ENCODE results near the gene GFI1B. TPM values are rescaled to one million over a fixed set of nuclear protein-coding genes. Genes with fewer than 3 reads are reported as not detected.

The GFI1B gene
- polyA plus RNA-seq, 2 of the 4 experiments (the other 2 are of a cell fraction), result 0.09 TPM; not detected in 1

DNA sequence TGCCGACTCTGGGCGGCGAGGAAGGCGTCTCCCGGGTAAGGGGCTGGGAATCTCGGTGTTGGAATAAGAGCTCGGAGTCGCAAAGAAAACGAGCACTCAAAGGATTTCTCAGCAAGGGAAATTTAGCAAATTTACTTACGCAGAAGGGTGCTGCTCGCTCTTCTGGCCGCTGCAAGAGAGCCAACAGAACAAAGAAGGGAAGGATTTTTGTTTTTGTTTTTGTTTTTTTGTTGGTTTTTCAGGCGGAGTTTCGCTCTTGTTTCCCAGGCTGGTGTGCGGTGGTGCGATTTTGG, 52.6 kb downstream of the GFI1B start:
- Histone ChIP-seq H3K4me2 (peak overlapping the region; percentile 99), H3K4me3 (peak overlapping the region; percentile 67), H3K9me3 (no peaks in the 10 kb centered on the region), H3K4me1 (peaks cover 17% of the 10 kb centered on the region), H3K27ac (peak overlapping the region; percentile 80 to 93)
- FAIRE-seq (no peak), DNase-seq (ENCODE audit: low read depth in 1 of 2, low spot score in 1 of 2) (no peak), ATAC-seq (no peak; a peak in 1 of 6 replicates)
- WGBS (ENCODE audit: missing lambda C conversion rate), result under 1% methylated on average over 16 of the region's 16 CpGs
- ChIA-PET POLR2A (interaction anchor here (1.0 to 2.1 kb wide), 12 partner anchors 9 to 448 kb away, joined by 3 to 27 read pairs (median 6); partner anchors contain the start of genes CACFD1 and SLC2A6), CTCF (interaction anchor here (1.1 to 4.7 kb wide), 8 partner anchors 9 to 116 kb away, joined by 3 to 47 read pairs (median 4); partner anchors contain the start of gene GFI1B)
- TF ChIP-seq HOXB5 (CRISPR knock-in tag; IDR thresholded peaks at IDR 0.05), result no peak
- peak; percentile 92 for TF ChIP-seq KDM5A (IDR thresholded peaks at IDR 0.05)
- TF ChIP-seq PHF8 (IDR thresholded peaks at IDR 0.05; ENCODE audit: borderline replicate concordance, low read depth), result peak; percentile 91

DNA sequence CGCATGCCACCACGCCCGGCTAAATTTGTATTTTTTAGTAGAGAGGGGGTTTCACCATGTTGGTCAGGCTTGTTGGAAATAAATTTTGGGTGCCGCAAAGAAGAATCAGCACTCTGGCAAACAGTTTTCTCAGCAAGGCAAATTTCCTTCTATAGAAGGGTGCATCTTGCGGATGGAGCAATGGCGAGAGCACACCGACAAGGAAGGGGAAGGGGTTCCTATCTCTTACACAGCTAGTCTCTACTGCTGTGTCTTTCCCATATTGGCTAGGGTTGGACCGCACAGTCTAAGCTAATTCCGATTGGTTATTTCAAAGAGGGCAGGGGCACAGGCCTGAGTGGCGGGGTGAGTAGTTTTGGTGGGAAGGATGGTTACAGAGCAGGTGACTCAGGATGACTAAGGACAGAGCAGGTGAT, 53.0 kb downstream of the GFI1B start:
- POLR2A ChIA-PET, result interaction anchor here (1.0 to 2.1 kb wide), 12 partner anchors 9 to 447 kb away, joined by 3 to 27 read pairs (median 6); partner anchors contain the start of genes CACFD1 and SLC2A6
- peak overlapping the region; percentile 99 for H3K4me2 ChIP-seq
- FAIRE-seq (no peak), ATAC-seq (no peak), DNase-seq (ENCODE audit: low read depth in 1 of 2, low spot score in 1 of 2) (peak in 1 of 2 experiments; percentile 14)
- CTCF ChIA-PET, result interaction anchor here (1.1 to 4.7 kb wide), 8 partner anchors 9 to 115 kb away, joined by 3 to 47 read pairs (median 4); partner anchors contain the start of gene GFI1B
- H3K4me1 ChIP-seq, result peaks cover 17% of the 10 kb centered on the region
- TF ChIP-seq FOSL2 (IDR thresholded peaks at IDR 0.05) (no peak), FOSL2 (CRISPR knock-in tag; IDR thresholded peaks at IDR 0.05) (peak; percentile 8; the same call in 1 of the 2 replicates), EHMT2 (IDR thresholded peaks at IDR 0.05; ENCODE audit: low read depth) (no peak)
- WGBS (ENCODE audit: missing lambda C conversion rate), result 51% methylated on average over 10 of the region's 10 CpGs
- H3K4me3 ChIP-seq, result peak overlapping the region; percentile 67
- H3K27ac ChIP-seq, result peak overlapping the region; percentile 80 to 93
- no peaks in the 10 kb centered on the region for H3K9me3 ChIP-seq

DNA sequence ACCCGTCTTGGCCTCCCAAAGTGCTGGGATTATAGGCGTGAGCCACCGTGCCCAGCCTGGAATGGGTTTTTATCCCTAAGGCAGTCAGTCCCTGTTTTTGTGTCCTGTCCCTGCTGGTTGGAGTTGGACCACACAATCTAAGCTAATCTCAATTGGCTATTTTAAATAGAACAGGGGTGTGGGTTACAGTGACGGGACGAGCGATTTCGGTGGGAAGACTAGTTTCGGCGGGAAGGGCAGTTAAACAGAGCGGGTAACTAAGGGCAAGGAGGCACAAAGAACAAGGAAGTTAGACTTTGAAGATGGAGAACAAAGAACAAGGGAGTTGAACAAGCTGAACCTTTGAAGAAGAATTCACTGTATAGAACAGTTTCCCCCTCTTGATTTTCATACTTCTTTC, 53.7 kb downstream of the GFI1B start:
- no peak for DNase-seq (ENCODE audit: low read depth in 1 of 2, low spot score in 1 of 2)
- peak overlapping the region; percentile 99 for H3K4me2 ChIP-seq
- no peak overlapping the region for H3K27ac ChIP-seq
- no peak for FAIRE-seq
- no peak for ATAC-seq
- peaks cover 17% of the 10 kb centered on the region for H3K4me1 ChIP-seq
- no peaks in the 10 kb centered on the region for H3K9me3 ChIP-seq
- H3K4me3 ChIP-seq, result peak overlapping the region; percentile 67; the same call in 2 of the 3 replicates
- WGBS (ENCODE audit: missing lambda C conversion rate), result 96% methylated on average over 10 of the region's 10 CpGs
- POLR2A ChIA-PET, result interaction anchor here (2.1 kb wide), 1 partner anchor 10 kb away, joined by 27 read pairs; no protein-coding TSS in a partner anchor
- CTCF ChIA-PET, result interaction anchor here (1.1 to 4.7 kb wide), 7 partner anchors 10 to 115 kb away, joined by 3 to 47 read pairs (median 4); no protein-coding TSS in a partner anchor
- TF ChIP-seq FOSB (CRISPR knock-in tag; IDR thresholded peaks at IDR 0.05), result no peak
- no peak for TF ChIP-seq HDAC2 (IDR thresholded peaks at IDR 0.05)
- no peak for TF ChIP-seq SMC3 (IDR thresholded peaks at IDR 0.05)
- no peak for TF ChIP-seq CEBPB (IDR thresholded peaks at IDR 0.05)
- TF ChIP-seq, protein P1, sequence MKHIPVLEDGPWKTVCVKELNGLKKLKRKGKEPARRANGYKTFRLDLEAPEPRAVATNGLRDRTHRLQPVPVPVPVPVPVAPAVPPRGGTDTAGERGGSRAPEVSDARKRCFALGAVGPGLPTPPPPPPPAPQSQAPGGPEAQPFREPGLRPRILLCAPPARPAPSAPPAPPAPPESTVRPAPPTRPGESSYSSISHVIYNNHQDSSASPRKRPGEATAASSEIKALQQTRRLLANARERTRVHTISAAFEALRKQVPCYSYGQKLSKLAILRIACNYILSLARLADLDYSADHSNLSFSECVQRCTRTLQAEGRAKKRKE (CRISPR knock-in tag; IDR thresholded peaks at IDR 0.05; ENCODE audit: low read depth), result no peak
- no peak for TF ChIP-seq ESRRA (IDR thresholded peaks at IDR 0.05; ENCODE audit: borderline replicate concordance, low read length)
- TF ChIP-seq, protein P2, sequence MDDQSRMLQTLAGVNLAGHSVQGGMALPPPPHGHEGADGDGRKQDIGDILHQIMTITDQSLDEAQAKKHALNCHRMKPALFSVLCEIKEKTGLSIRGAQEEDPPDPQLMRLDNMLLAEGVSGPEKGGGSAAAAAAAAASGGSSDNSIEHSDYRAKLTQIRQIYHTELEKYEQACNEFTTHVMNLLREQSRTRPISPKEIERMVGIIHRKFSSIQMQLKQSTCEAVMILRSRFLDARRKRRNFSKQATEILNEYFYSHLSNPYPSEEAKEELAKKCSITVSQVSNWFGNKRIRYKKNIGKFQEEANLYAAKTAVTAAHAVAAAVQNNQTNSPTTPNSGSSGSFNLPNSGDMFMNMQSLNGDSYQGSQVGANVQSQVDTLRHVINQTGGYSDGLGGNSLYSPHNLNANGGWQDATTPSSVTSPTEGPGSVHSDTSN (IDR thresholded peaks at IDR 0.05), result no peak

DNA sequence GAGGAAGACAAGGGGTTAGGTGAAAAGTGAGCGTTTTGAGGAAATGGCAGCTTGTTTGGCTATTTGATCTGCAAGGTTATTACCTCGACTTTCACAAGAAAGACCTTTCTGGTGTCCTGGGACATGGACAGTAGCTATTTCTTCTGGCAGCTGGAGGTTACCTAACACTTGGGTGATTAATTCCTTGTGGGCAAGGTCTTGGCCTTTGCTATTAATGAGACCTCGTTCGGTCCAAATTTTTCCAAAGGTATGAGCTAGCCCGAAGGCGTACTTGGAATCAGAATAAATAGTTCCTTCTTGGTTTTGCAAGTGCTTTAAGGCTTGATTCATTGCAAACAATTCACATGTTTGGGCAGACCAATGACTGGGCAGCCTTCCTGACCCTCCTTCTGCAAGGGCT, 57.2 kb downstream of the GFI1B start:
- ChIA-PET POLR2A (no interaction called here), CTCF (interaction anchor here (0.8 to 2.6 kb wide), 5 partner anchors 9 to 112 kb away, joined by 3 to 15 read pairs (median 6); no protein-coding TSS in a partner anchor)
- Histone ChIP-seq H3K9me3 (no peaks in the 10 kb centered on the region), H3K27ac (no peak overlapping the region), H3K4me1 (peaks cover 9% of the 10 kb centered on the region), H3K4me2 (no peak overlapping the region), H3K4me3 (no peak overlapping the region)
- DNase-seq (ENCODE audit: low read depth in 1 of 2, low spot score in 1 of 2), result no peak
- 75% methylated on average over 6 of the region's 6 CpGs for WGBS (ENCODE audit: missing lambda C conversion rate)
- no peak for TF ChIP-seq CBX2 (IDR thresholded peaks at IDR 0.05; ENCODE audit: borderline replicate concordance, low read depth)
- TF ChIP-seq, protein P1 (CRISPR knock-in tag; IDR thresholded peaks at IDR 0.05; ENCODE audit: low read depth), result no peak
- TF ChIP-seq GATA3 (IDR thresholded peaks at IDR 0.05; ENCODE audit: borderline replicate concordance), result no peak
- no peak for FAIRE-seq
- no peak for ATAC-seq
